ENCODE results near the gene KRTAP5-3. TPM values are rescaled to one million over a fixed set of nuclear protein-coding genes. Genes with fewer than 3 reads are reported as not detected.

Gene KRTAP5-3
- total and polyA plus RNA-seq, 4 donors = not detected

DNA sequence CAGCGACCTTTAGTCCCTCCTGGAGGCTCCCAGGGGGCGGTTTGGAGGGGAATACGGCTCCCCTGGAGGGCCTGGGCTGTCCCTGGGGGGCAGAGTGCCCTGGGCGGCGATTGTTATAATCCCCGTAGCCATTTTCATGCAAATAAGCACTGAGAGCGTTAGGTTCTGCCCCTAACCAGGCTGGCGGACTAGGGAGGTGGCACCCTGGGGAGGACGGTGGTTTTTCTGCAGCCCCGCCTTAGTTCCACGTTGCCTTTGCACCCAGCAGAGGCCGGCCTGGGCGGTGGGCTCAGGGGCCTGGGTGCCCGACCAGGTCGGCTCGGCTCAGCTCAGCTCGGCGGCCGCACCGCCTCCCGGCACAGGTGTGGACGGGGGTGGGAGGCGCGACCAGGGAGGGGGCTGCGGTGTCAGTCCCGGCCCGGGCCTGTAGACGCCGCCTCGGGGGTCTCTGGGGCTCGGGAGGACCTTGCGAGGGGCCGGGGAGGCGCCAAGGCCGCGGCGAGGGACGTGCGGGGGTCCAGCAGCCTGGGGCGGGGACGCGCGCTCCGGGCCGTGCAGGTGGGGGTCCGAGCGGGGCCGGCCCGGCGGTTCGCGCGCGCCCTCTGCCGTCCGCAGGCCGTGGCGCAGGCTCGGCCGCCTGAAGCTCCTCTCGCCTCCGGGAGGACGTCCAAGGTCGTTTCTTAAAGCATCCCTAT is 33.9 kb downstream of the KRTAP5-3 start:
- H3K4me1 ChIP-seq (ENCODE audit: control insufficient read depth in 5 of 5, insufficient read depth in 5 of 5, low read length in 5 of 5) = peaks cover 0 to 5% (median 0%) of the 10 kb centered on the region in 5 donors
- 1 to 2% methylated on average over 33 to 64 of the region's 64 CpGs for WGBS, 2 donors
- TF ChIP-seq, protein P1, sequence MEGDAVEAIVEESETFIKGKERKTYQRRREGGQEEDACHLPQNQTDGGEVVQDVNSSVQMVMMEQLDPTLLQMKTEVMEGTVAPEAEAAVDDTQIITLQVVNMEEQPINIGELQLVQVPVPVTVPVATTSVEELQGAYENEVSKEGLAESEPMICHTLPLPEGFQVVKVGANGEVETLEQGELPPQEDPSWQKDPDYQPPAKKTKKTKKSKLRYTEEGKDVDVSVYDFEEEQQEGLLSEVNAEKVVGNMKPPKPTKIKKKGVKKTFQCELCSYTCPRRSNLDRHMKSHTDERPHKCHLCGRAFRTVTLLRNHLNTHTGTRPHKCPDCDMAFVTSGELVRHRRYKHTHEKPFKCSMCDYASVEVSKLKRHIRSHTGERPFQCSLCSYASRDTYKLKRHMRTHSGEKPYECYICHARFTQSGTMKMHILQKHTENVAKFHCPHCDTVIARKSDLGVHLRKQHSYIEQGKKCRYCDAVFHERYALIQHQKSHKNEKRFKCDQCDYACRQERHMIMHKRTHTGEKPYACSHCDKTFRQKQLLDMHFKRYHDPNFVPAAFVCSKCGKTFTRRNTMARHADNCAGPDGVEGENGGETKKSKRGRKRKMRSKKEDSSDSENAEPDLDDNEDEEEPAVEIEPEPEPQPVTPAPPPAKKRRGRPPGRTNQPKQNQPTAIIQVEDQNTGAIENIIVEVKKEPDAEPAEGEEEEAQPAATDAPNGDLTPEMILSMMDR (IDR thresholded peaks at IDR 0.05; ENCODE audit: control extremely low read depth, extremely low read depth) = peak; percentile 80
- no peaks in the 10 kb centered on the region for H3K36me3 ChIP-seq (ENCODE audit: control insufficient read depth in 4 of 4, insufficient read depth in 4 of 4, low read length in 4 of 4)
- H3K9ac ChIP-seq (ENCODE audit: insufficient read depth in 1 of 2, low read length in 2 of 2) = no peak overlapping the region
- H3K4me3 ChIP-seq = no peak overlapping the region
- peak; percentile 52 to 67 (median 66) for DNase-seq
- H3K27me3 ChIP-seq (ENCODE audit: control insufficient read depth in 3 of 3, insufficient read depth in 3 of 3, low read length in 2 of 3) = peaks cover 0 to 30% (median 19%) of the 10 kb centered on the region in 3 donors
- peak overlapping the region; percentile 60 to 63 for H3K27ac ChIP-seq (ENCODE audit: low read depth in 1 of 2, low read length in 1 of 2)
- peak; percentile 71 for ATAC-seq (ENCODE audit: insufficient read depth, low FRiP score)
- H3K9me3 ChIP-seq (ENCODE audit: control insufficient read depth in 4 of 4, insufficient read depth in 3 of 4, low read length in 3 of 4) = peaks cover 0 to 6% (median 2%) of the 10 kb centered on the region in 4 donors

DNA sequence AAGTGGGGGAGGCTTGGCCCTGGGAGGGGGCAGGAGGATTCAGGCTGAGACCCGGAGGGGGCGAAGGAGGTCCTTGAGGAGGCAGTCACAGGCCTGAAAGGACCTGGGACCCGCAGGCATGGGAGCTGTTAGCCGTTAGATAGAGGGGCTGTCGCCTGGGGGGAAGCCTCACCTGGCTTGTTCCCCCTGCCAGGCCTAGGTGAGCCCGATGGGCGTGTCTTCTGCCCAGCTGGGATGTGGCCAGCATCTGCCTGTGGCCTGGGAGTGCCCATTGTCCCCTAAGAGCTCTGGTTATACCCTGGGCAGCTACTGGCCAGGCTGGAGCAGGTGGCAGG is 34.4 kb downstream of the KRTAP5-3 start:
- DNase-seq = no peak
- H3K36me3 ChIP-seq (ENCODE audit: control insufficient read depth in 4 of 4, insufficient read depth in 4 of 4, low read length in 4 of 4) = no peaks in the 10 kb centered on the region
- H3K27me3 ChIP-seq (ENCODE audit: control insufficient read depth in 3 of 3, insufficient read depth in 3 of 3, low read length in 2 of 3) = peaks cover 0 to 34% (median 22%) of the 10 kb centered on the region in 3 donors
- no peak for ATAC-seq (ENCODE audit: insufficient read depth, low FRiP score)
- H3K9ac ChIP-seq (ENCODE audit: insufficient read depth in 1 of 2, low read length in 2 of 2) = no peak overlapping the region
- WGBS, 2 donors = 11 to 16% methylated on average over 7 of the region's 7 CpGs
- peaks cover 0 to 6% (median 2%) of the 10 kb centered on the region in 4 donors for H3K9me3 ChIP-seq (ENCODE audit: control insufficient read depth in 4 of 4, insufficient read depth in 3 of 4, low read length in 3 of 4)
- no peak overlapping the region for H3K4me3 ChIP-seq
- TF ChIP-seq, protein P1 (IDR thresholded peaks at IDR 0.05; ENCODE audit: control extremely low read depth, extremely low read depth) = no peak
- peaks cover 0 to 5% (median 0%) of the 10 kb centered on the region in 5 donors for H3K4me1 ChIP-seq (ENCODE audit: control insufficient read depth in 5 of 5, insufficient read depth in 5 of 5, low read length in 5 of 5)
- H3K27ac ChIP-seq (ENCODE audit: low read depth in 1 of 2, low read length in 1 of 2) = peak overlapping the region; percentile 60 to 63

DNA sequence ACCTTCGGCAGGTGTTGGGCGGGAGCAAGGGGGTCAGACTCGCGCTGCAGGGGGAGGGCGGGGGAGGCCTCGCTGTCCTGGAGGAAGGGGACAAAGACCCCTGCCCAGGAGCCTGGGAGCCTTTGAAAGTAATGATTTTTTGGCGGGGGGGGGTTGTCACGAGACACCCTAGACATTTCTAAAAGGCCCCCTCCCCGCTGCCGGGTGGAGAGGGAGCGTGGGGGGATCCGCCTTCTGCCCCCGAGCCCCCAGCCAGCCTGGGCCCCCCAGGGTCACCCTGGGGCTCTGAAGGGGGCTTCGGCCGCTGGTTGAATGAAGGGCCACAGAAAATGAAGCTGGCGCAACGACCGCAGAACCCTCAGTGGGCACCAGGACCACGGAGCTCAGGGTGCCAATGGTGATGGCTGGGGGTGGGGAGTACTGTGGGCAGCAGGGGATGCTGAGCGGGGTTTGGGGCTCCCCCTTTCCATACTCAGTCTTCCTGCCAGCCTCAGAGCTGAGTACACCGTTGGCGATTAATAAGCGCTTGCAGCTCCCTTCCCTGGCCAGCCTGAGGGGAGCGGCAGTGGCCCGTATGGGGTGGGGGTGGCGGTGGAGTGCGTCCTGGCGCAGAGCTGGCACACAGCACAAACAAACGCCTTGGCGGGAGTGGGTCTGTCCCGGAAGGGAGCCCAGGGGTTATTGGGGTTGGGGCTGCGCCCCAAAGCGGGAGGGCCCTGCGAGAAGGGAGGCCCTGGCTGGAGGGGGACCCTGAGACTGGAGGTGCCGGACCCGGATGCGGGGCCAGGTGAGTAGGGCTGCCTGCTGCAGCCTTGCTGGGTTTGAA is 35.0 kb downstream of the KRTAP5-3 start:
- peaks cover 0 to 5% (median 0%) of the 10 kb centered on the region in 5 donors for H3K4me1 ChIP-seq (ENCODE audit: control insufficient read depth in 5 of 5, insufficient read depth in 5 of 5, low read length in 5 of 5)
- 4 to 6% methylated on average over 33 to 37 of the region's 37 CpGs for WGBS, 2 donors
- H3K36me3 ChIP-seq (ENCODE audit: control insufficient read depth in 4 of 4, insufficient read depth in 4 of 4, low read length in 4 of 4) = no peaks in the 10 kb centered on the region
- TF ChIP-seq, protein P1 (IDR thresholded peaks at IDR 0.05; ENCODE audit: control extremely low read depth, extremely low read depth) = no peak
- DNase-seq = peak in 1 of 3 donors; percentile 26
- H3K4me3 ChIP-seq = peak overlapping the region; percentile 48
- ATAC-seq (ENCODE audit: insufficient read depth, low FRiP score) = no peak
- H3K9ac ChIP-seq (ENCODE audit: insufficient read depth in 1 of 2, low read length in 2 of 2) = no peak overlapping the region
- H3K27me3 ChIP-seq (ENCODE audit: control insufficient read depth in 3 of 3, insufficient read depth in 3 of 3, low read length in 2 of 3) = peaks cover 0 to 36% (median 22%) of the 10 kb centered on the region in 3 donors
- no peaks in the 10 kb centered on the region for H3K9me3 ChIP-seq (ENCODE audit: control insufficient read depth in 4 of 4, insufficient read depth in 3 of 4, low read length in 3 of 4)
- peak overlapping the region in 1 of 2 donors; percentile 60 for H3K27ac ChIP-seq (ENCODE audit: low read depth in 1 of 2, low read length in 1 of 2)
